Thoracic aorta (tissue), 2 donors: ENCODE data around the gene GNAI2. TPM values are rescaled to one million over a fixed set of nuclear protein-coding genes. Genes with fewer than 3 reads are reported as not detected.

Source experiments
- ATAC-seq: fragments of 150-250 bp; one replicate; pipeline ENCODE4 v1.8.0; 2017; ENCODE audit warnings: low read depth; ENCODE audit not compliant: insufficient number of reproducible peaks, low FRiP score
- DNase-seq: peaks from one replicate; pipeline ENCODE4 v3.0.0-alpha.2; 2020; ENCODE audit warnings: low spot score
- H3K27ac ChIP-seq, 2 donors: fragments of 200-600 bp; sonication (generic); 1 replicate in 1 of 2; 2 replicates in 1 of 2; pipeline ENCODE4 v1.5.1; 2016; ENCODE audit warnings: mild to moderate bottlenecking in 2 of 2, moderate library complexity in 2 of 2
- H3K27me3 ChIP-seq: fragments of 200-600 bp; sonication (generic); replicated peaks from 2 replicates; pipeline ENCODE4 v1.6.0; 2016; ENCODE audit warnings: mild to moderate bottlenecking; ENCODE audit not compliant: insufficient read depth
- H3K36me3 ChIP-seq: fragments of 200-600 bp; sonication (generic); one replicate; pipeline ENCODE4 v1.5.1; 2016
- H3K4me1 ChIP-seq, 2 donors: fragments of 200-600 bp; sonication (generic); 1 replicate in 1 of 2; 2 replicates in 1 of 2; pipeline versions ENCODE4 v1.5.1 to v1.6.0; 2016; ENCODE audit warnings: low read depth in 2 of 2, mild to moderate bottlenecking in 1 of 2; ENCODE audit not compliant: control insufficient read depth in 1 of 2
- H3K4me3 ChIP-seq: fragments of 200-600 bp; sonication (generic); 2 replicates; pipeline ENCODE4 v1.5.1; 2016; ENCODE audit warnings: mild to moderate bottlenecking
- H3K9me3 ChIP-seq: fragments of 200-600 bp; sonication (generic); 2 replicates; pipeline ENCODE4 v1.5.1; 2016
- total RNA-seq, 2 donors: library from RNA; depleted of rRNA; stranded (reverse); fragments of >200 nt; gene quantifications; one replicate each; pipeline versions ENCODE4 v1.1.0 to v1.2.3, GENCODE V29; 2016
- TF ChIP-seq, protein P1 (sequence below): fragments of 200-600 bp; sonication (generic); IDR thresholded peaks from one replicate; pipeline ENCODE4 v1.5.1; 2019; ENCODE audit warnings: antibody characterized with exemption

The GNAI2 gene
- total RNA-seq, 2 donors from 2014 or later = 183 to 337 TPM

GRCh38 chr3:50194903-50195500 is 41.0 kb upstream of the GNAI2 start:
- Histone ChIP-seq H3K4me3 (peak overlapping the region; percentile 35), H3K4me1 (peaks cover 3 to 21% of the 10 kb centered on the region in 2 donors), H3K27me3 (no peaks in the 10 kb centered on the region), H3K27ac (no peak overlapping the region), H3K9me3 (no peaks in the 10 kb centered on the region), H3K36me3 (no peaks in the 10 kb centered on the region)
- TF ChIP-seq, protein P1, sequence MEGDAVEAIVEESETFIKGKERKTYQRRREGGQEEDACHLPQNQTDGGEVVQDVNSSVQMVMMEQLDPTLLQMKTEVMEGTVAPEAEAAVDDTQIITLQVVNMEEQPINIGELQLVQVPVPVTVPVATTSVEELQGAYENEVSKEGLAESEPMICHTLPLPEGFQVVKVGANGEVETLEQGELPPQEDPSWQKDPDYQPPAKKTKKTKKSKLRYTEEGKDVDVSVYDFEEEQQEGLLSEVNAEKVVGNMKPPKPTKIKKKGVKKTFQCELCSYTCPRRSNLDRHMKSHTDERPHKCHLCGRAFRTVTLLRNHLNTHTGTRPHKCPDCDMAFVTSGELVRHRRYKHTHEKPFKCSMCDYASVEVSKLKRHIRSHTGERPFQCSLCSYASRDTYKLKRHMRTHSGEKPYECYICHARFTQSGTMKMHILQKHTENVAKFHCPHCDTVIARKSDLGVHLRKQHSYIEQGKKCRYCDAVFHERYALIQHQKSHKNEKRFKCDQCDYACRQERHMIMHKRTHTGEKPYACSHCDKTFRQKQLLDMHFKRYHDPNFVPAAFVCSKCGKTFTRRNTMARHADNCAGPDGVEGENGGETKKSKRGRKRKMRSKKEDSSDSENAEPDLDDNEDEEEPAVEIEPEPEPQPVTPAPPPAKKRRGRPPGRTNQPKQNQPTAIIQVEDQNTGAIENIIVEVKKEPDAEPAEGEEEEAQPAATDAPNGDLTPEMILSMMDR = no peak
- DNase-seq (no peak), ATAC-seq (no peak)

DNA sequence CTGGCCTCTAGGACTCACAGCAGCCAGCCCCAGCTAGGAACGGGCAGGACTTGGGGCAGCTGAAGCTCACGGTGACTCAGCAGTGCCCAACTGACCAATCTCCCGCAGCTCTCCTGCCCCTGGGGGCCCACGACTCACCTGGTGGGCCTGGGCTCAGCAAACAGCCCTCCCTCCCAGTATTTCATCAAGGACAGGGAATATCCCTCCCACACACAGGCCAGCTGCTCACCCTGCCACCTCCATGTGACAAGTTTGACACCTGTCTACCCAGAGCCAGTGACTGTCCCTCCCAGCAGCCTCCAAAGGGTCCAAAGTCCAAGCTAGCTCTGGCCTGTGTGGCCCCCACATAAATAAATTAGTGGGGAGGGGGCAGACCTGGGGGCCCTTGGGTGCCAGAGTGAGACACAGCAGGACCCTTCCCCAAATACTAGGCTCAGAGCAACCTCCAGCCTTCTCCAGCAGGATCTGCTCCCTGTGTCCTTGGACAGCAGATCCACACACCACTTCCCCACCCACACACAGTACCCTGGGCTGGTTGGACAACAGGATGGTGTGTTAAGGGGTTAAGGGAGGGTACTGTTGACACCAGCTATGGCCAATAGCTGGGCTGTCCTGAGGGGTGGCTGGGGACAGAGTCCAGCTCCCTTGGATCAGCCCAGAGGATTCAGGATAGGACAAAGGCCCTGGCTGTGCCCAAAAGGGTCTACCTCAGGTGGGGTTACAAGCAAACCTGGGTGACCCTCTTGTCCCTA is 40.3 kb upstream of the GNAI2 start:
- no peak for DNase-seq

GRCh38 chr3:50196253-50196801 is 39.7 kb upstream of the GNAI2 start:
- TF ChIP-seq, protein P1 = no peak
- DNase-seq = no peak
- no peaks in the 10 kb centered on the region for H3K9me3 ChIP-seq
- H3K27ac ChIP-seq = no peak overlapping the region
- no peaks in the 10 kb centered on the region for H3K36me3 ChIP-seq
- no peaks in the 10 kb centered on the region for H3K27me3 ChIP-seq
- H3K4me3 ChIP-seq = no peak overlapping the region
- no peak for ATAC-seq
- peaks cover 3 to 21% of the 10 kb centered on the region in 2 donors for H3K4me1 ChIP-seq

More for the DNA sequence above, 40.3 kb upstream of the GNAI2 start:
- Histone ChIP-seq H3K27ac (no peak overlapping the region), H3K36me3 (no peaks in the 10 kb centered on the region), H3K4me3 (no peak overlapping the region), H3K27me3 (no peaks in the 10 kb centered on the region), H3K9me3 (no peaks in the 10 kb centered on the region), H3K4me1 (peaks cover 3 to 21% of the 10 kb centered on the region in 2 donors)
- TF ChIP-seq, protein P1 = no peak
- no peak for ATAC-seq

- Histone ChIP-seq H3K27me3 (no peaks in the 10 kb centered on the region), H3K4me1 (peaks cover 4 to 14% of the 10 kb centered on the region in 2 donors), H3K4me3 (no peak overlapping the region), H3K9me3 (no peaks in the 10 kb centered on the region), H3K27ac (no peak overlapping the region), H3K36me3 (no peaks in the 10 kb centered on the region)
- ATAC-seq = no peak
- no peak for DNase-seq
- TF ChIP-seq, protein P1 = no peak
Observed at GRCh38 chr3:50201573-50202315, 34.3 kb upstream of the GNAI2 start.
